Memory B cell (primary cell): ENCODE data around the gene TCAP.

Source experiments
- ATAC-seq: fragments of 150-1000 bp; cut with Tn5 transposase; 2 replicates; pipeline ENCODE4 v1.10.0; 2021; ENCODE audit warnings: low read depth, mild to moderate bottlenecking, moderate library complexity
- DNase-seq, 2 donors: peaks; one replicate each; pipeline ENCODE4 v3.0.0; 2022; ENCODE audit warnings: low spot score in 2 of 2
- H3K27ac Mint-ChIP-seq: one replicate; pipeline ENCODE4 v1.8.0; 2022; ENCODE audit warnings: mild to moderate bottlenecking, moderate library complexity, mixed read lengths
- H3K27me3 Mint-ChIP-seq: one replicate; pipeline ENCODE4 v1.8.0; 2022; ENCODE audit warnings: mixed read lengths
- H3K36me3 Mint-ChIP-seq: one replicate; pipeline ENCODE4 v1.8.0; 2022; ENCODE audit warnings: mild to moderate bottlenecking, mixed read lengths
- H3K4me1 Mint-ChIP-seq: one replicate; pipeline ENCODE4 v1.8.0; 2022; ENCODE audit warnings: mixed read lengths
- H3K4me3 Mint-ChIP-seq: one replicate; pipeline ENCODE4 v1.8.0; 2022; ENCODE audit warnings: mild to moderate bottlenecking, moderate library complexity, mixed read lengths
- H3K9me3 Mint-ChIP-seq: one replicate; pipeline ENCODE4 v1.8.0; 2022; ENCODE audit warnings: mixed read lengths

The TCAP gene

DNA sequence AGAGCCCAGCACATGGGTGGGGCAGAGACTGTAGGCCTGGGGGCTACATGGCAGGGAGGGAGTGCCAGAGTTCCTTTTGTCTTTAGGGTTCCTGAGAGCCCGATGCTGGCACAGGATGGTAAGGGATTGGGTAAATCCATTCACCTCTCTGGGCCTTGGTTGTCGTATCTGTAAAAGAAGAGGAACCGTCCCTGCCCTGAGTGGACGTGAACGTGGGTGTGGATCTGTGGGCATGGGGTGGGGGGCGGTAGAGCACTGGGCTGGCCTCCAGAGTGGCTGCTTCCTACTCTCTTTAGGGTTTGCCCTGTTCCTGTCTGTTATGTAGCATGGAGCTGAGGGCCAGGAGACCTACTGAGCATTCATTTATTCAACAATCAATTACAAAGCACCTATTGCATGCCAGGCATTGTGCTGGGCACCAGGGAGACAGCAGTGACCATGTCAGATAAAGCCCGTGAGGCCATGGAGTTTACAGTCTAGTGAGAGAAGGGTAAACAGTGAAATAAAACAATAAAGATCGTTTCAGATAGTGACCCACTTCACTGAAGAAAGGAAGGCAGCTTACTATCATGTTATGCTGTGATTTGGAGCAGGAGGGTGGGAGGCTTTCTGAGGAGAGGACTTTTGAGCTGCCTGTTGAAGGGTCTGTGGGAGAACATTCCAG lies 13.1 kb upstream of the TCAP start:
- Mint-ChIP-seq H3K27ac (peak overlapping the region; percentile 67), H3K36me3 (peaks cover 17% of the 10 kb centered on the region), H3K4me1 (peaks cover 31% of the 10 kb centered on the region), H3K4me3 (no peak overlapping the region), H3K27me3 (no peaks in the 10 kb centered on the region), H3K9me3 (no peaks in the 10 kb centered on the region)
- DNase-seq (no peak), ATAC-seq (no peak)

DNA sequence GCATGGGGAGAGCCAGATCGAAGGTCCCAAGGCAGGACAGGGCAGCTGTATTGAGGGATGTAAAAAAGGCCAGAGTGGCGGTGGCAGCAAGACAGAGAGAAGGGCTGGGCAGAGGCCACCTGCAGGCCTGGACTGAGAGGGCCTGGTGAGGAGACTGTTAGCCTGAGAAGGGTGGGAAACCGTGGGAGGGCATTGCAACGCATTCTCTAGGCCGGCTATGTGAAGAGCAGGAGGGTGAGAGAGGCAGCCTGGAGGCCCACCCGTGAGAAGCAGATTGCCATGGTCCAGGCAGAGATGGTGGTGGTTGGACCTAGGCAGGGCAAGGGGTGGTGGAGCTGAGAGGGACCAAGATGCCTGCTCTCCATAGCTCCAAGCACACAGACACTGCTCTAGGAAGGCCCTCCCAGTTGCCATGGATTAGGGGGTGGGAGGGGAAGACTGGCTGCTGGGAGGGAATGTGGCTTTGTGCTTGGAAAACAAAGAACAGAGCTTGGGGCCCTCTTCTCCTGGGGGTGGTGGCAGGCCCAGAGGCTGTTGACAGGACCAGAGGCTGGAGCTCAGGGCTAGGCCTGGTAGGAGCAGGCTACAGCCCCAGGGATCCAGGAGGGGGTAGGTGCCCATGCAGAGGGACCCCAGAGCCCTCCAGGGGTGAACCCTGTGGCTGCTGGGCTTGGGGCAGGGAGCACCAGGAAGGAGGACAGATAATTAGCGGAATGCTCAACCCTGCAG lies 12.4 kb upstream of the TCAP start:
- peaks cover 31% of the 10 kb centered on the region for H3K4me1 Mint-ChIP-seq
- no peaks in the 10 kb centered on the region for H3K9me3 Mint-ChIP-seq
- peaks cover 17% of the 10 kb centered on the region for H3K36me3 Mint-ChIP-seq
- ATAC-seq (no peak), DNase-seq (no peak)
- peak overlapping the region; percentile 67 for H3K27ac Mint-ChIP-seq
- no peak overlapping the region for H3K4me3 Mint-ChIP-seq
- no peaks in the 10 kb centered on the region for H3K27me3 Mint-ChIP-seq

DNA sequence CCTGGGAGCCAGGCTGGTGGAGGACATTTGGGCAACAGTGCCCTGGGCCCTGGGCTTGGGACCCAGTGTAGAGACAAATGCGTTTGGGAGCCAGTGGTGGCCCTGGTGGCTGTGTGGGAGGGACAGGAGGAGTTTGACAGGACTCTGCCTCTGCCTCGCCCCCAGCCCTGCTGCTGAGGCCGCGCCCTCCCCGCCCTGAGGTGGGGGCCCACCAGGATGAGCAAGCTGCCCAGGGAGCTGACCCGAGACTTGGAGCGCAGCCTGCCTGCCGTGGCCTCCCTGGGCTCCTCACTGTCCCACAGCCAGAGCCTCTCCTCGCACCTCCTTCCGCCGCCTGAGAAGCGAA lies 11.9 kb upstream of the TCAP start:
- DNase-seq: no peak
- peaks cover 31% of the 10 kb centered on the region for H3K4me1 Mint-ChIP-seq
- H3K27ac Mint-ChIP-seq: no peak overlapping the region
- H3K4me3 Mint-ChIP-seq: no peak overlapping the region
- peaks cover 17% of the 10 kb centered on the region for H3K36me3 Mint-ChIP-seq
- H3K9me3 Mint-ChIP-seq: no peaks in the 10 kb centered on the region
- no peaks in the 10 kb centered on the region for H3K27me3 Mint-ChIP-seq
- ATAC-seq: no peak

DNA sequence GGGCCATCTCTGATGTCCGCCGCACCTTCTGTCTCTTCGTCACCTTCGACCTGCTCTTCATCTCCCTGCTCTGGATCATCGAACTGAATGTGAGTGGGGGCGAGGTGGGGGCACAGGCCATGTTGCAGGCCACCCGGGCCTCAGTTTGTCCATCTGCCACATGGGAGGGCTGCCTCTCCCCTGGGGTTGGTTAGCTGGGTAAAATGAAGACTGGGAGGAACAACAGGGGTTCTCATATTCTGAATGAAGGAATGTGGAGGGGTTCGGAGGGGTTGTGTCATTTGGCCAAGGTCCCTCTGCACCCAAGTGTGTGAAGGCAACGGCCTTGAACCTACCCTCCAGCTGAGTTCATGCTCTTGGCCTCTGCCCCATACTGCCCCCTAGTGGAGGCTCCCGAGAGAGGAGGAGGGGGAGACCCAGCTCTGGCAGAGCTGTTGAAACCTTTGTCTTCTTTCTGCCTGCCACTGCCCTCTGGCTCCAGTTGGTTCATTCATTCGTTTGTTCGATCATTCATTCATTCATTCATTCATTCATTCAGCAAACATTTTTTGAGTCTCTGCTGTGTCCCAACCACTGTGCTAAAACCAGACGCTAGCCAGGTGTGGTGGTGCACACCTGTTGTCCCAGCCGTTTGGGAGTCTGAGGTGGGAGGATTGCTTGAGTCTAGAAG lies 11.4 kb upstream of the TCAP start:
- ATAC-seq (peak; percentile 86), DNase-seq (peak; percentile 68 to 72)
- Mint-ChIP-seq H3K27ac (no peak overlapping the region), H3K4me1 (peaks cover 30% of the 10 kb centered on the region), H3K9me3 (no peaks in the 10 kb centered on the region), H3K36me3 (peaks cover 17% of the 10 kb centered on the region), H3K27me3 (no peaks in the 10 kb centered on the region), H3K4me3 (no peak overlapping the region)

DNA sequence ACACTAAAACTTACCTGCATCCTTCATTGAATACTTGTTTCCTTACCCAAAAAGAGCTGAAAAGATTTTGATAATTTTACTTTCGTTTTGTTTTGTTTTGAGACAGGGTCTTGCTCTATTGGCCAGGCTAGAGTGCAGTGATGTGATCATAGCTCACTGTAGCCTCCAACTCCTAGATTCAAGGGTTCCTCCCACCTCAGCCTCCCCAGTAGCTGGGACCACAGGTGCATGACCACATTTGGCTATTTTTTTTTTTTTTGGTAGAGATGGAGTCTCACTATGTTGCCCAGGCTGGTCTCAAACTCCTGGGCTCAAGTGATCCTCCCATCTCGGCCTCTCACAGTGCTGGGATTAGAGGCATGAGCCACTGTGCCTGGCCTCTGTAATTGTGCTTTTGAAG lies 10.0 kb upstream of the TCAP start:
- Mint-ChIP-seq H3K9me3 (no peaks in the 10 kb centered on the region), H3K27me3 (no peaks in the 10 kb centered on the region), H3K36me3 (peaks cover 14% of the 10 kb centered on the region), H3K4me3 (no peak overlapping the region), H3K27ac (peak overlapping the region; percentile 89), H3K4me1 (peaks cover 30% of the 10 kb centered on the region)
- ATAC-seq (no peak), DNase-seq (no peak)

DNA sequence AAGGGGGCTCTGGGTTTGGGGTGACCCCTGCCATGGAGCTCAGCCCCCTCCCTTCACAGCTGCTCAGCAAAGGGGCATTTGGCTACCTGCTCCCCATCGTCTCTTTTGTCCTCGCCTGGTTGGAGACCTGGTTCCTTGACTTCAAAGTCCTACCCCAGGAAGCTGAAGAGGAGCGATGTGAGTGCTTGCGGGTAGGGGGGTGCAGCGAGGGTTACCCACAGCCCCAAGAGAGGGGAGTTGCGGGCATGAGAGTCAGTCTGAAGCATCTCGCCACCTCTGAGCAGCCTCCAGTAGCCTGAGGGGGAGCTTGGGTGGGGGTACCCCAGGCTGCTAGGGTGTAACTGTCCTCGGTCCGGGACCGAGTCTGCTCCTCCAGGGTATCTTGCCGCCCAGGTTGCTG lies 6.8 kb upstream of the TCAP start:
- Mint-ChIP-seq H3K36me3 (peaks cover 14% of the 10 kb centered on the region), H3K4me1 (peaks cover 13% of the 10 kb centered on the region), H3K4me3 (no peak overlapping the region), H3K27me3 (no peaks in the 10 kb centered on the region), H3K27ac (no peak overlapping the region), H3K9me3 (no peaks in the 10 kb centered on the region)
- DNase-seq (no peak), ATAC-seq (no peak)

DNA sequence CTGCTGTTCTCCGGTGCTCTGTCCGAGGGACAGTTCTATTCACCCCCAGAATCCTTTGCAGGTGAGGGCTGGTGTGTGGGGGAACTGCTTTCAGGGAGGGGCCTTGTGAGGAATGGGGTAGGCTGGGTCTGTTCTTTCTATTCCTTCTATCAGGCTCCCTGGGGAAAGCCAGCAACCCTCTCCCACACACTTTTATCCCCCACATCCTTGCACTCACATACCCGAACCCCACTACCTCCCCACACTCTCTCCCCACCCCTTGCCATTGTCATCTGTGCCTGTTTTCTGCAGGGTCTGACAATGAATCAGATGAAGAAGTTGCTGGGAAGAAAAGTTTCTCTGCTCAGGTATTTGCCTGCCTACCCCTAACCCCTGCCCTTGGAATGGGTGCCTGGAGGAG lies 6.4 kb upstream of the TCAP start:
- no peak for DNase-seq
- Mint-ChIP-seq H3K27ac (peak overlapping the region; percentile 92), H3K4me3 (no peak overlapping the region), H3K4me1 (peaks cover 10% of the 10 kb centered on the region), H3K36me3 (peaks cover 14% of the 10 kb centered on the region), H3K27me3 (no peaks in the 10 kb centered on the region), H3K9me3 (no peaks in the 10 kb centered on the region)
- no peak for ATAC-seq

DNA sequence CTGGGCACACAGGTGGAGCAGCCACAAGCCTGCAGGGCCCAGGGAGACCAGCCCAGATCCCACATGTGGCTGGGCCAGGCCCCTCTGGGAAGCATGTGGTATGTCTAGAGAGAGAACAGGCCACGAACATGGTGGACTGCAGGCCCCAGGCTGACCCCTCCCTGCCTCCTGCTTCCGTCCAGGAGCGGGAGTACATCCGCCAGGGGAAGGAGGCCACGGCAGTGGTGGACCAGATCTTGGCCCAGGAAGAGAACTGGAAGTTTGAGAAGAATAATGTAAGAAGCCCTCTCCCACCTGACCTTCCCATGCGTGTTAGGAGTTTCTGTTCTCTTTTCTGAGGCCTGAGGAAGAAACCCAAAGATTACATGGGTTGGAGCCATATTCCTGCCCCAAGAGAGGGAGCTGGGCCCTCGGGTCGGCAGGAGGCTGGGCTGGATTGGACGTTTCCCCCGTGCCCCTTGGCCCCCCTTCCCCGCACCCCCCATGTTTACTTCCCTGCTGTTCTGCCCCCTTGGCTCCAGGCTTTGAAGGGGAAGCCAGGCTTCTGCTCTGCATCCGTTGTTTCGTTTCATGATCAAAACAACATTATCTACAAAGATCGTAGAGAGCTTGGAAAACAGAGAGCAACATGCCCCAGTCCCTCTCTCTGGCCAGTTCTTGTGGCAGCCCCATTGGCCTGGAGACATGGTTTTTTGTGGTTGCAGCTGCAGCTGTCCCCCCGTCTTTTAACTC lies 5.7 kb upstream of the TCAP start:
- H3K36me3 Mint-ChIP-seq: peaks cover 14% of the 10 kb centered on the region
- peaks cover 7% of the 10 kb centered on the region for H3K4me1 Mint-ChIP-seq
- H3K27me3 Mint-ChIP-seq: no peaks in the 10 kb centered on the region
- H3K4me3 Mint-ChIP-seq: no peak overlapping the region
- H3K9me3 Mint-ChIP-seq: no peaks in the 10 kb centered on the region
- DNase-seq: no peak
- H3K27ac Mint-ChIP-seq: peak overlapping the region; percentile 92
- peak; percentile 78 for ATAC-seq

DNA sequence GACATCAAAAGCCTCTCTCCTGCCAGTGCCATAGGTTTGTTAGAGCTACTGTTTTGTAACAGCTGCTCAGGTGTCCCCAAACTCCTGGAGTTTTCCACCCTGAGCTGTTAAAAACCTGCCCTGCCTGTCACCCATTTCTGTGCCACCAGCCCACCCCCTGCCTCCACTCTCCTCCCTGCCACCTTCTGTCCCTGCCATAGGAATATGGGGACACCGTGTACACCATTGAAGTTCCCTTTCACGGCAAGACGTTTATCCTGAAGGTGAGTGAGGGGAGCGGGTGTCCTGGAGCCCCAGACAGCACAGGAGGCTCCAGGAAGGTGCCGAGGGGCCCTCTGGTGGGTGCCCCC lies 5.2 kb upstream of the TCAP start:
- Mint-ChIP-seq H3K27ac (peak overlapping the region; percentile 92), H3K4me3 (no peak overlapping the region), H3K36me3 (peaks cover 14% of the 10 kb centered on the region), H3K9me3 (no peaks in the 10 kb centered on the region), H3K4me1 (peaks cover 7% of the 10 kb centered on the region), H3K27me3 (no peaks in the 10 kb centered on the region)
- DNase-seq (no peak), ATAC-seq (no peak)

DNA sequence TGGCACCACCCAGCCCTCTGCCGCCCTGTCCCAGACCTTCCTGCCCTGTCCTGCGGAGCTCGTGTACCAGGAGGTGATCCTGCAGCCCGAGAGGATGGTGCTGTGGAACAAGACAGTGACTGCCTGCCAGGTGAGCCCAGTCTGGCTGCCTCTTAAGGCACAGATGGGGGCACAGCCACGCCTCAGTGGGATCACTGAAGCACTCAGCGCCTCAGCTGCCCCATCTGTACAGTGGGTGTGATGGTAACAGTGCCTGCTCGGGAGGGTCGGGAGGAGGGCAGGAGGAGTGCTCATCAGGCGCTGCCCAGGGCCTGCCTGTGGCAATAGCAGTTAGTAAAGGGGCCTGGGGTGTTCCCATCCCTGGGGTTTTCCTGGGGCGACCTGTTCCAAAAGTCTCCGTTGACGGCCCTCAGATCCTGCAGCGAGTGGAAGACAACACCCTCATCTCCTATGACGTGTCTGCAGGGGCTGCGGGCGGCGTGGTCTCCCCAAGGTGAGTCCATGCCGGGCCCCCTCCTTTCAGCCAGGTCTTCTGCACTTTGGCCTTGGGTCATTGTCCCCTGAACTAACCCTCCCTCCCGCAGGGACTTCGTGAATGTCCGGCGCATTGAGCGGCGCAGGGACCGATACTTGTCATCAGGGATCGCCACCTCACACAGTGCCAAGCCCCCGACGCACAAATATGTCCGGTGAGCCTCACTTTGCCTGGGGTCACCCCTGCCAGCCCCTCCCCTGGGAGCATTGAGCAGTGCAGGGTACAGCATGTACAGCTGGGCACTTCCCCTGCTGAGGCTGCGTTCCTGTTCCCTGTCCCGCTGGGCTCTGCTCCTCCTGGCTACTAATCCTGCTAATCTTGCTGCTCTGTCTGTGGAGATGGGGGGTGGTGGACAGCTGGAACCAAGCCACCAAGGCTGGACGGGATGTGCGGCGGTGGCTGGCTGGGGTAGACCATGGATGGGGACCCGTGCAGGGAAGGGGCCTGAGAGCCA lies 4.5 kb upstream of the TCAP start:
- Mint-ChIP-seq H3K27ac (no peak overlapping the region), H3K4me1 (peaks cover 8% of the 10 kb centered on the region), H3K4me3 (no peak overlapping the region), H3K27me3 (no peaks in the 10 kb centered on the region), H3K36me3 (peaks cover 12% of the 10 kb centered on the region), H3K9me3 (no peaks in the 10 kb centered on the region)
- no peak for ATAC-seq
- DNase-seq: no peak

DNA sequence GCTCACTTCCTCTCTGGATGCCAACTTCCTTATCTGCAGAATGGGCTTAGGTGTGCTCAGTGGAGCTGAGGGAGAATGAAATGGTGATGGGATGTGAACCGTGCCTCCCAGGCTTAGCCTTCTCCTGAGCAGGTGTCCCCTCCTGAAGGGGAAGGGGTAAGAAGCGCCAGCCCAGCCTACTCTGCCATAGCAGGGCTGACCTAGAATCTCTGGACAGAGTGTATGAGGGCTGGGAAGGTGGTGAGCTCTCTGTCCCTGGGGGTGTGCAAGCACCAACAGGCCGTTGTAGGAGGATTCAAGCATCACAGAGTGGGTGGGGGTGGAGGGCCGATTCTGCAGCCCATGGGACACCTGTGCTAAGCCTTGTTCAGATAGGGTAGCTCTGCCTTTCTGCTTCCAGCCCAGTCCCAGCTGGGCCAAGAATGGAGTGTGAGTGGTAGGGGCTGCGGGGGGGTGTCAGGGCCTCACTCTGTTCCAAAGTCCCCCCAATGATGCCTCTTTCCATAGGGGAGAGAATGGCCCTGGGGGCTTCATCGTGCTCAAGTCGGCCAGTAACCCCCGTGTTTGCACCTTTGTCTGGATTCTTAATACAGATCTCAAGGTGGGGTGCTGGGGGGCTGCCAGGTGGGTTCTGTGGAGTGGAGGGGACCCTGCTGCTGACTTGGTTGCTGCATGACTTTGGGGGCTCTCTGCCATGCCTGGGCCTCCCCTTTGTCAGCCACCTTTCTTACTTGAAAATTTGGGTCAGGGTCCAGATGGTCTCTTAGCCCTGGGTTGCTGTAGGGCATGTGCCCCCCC lies 3.2 kb upstream of the TCAP start:
- peaks cover 11% of the 10 kb centered on the region for H3K4me1 Mint-ChIP-seq
- H3K36me3 Mint-ChIP-seq: peaks cover 9% of the 10 kb centered on the region
- no peak overlapping the region for H3K27ac Mint-ChIP-seq
- no peaks in the 10 kb centered on the region for H3K9me3 Mint-ChIP-seq
- no peak for ATAC-seq
- no peak overlapping the region for H3K4me3 Mint-ChIP-seq
- peaks cover 2% of the 10 kb centered on the region for H3K27me3 Mint-ChIP-seq
- no peak for DNase-seq

DNA sequence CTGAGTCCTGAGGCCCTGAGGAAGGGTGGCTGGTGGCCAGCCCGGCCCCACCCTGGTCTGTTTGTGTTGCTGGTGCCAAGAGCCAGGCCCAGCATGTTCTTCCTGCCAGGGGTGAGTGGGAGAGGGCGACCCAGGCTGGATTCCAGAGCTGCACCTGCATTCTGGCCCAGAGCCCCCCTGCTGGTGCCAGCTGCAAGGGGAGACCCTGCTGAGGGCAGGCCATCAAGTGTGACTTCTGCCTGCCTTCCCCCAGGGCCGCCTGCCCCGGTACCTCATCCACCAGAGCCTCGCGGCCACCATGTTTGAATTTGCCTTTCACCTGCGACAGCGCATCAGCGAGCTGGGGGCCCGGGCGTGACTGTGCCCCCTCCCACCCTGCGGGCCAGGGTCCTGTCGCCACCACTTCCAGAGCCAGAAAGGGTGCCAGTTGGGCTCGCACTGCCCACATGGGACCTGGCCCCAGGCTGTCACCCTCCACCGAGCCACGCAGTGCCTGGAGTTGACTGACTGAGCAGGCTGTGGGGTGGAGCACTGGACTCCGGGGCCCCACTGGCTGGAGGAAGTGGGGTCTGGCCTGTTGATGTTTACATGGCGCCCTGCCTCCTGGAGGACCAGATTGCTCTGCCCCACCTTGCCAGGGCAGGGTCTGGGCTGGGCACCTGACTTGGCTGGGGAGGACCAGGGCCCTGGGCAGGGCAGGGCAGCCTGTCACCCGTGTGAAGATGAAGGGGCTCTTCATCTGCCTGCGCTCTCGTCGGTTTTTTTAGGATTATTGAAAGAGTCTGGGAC lies 2.4 kb upstream of the TCAP start:
- peaks cover 2% of the 10 kb centered on the region for H3K27me3 Mint-ChIP-seq
- peaks cover 12% of the 10 kb centered on the region for H3K4me1 Mint-ChIP-seq
- DNase-seq (no peak), ATAC-seq (no peak)
- H3K27ac Mint-ChIP-seq: no peak overlapping the region
- peaks cover 9% of the 10 kb centered on the region for H3K36me3 Mint-ChIP-seq
- H3K4me3 Mint-ChIP-seq: no peak overlapping the region
- no peaks in the 10 kb centered on the region for H3K9me3 Mint-ChIP-seq
